AG10803 (cell line): ENCODE results near the gene PAX6.

Experiments used
- DNase-seq: peaks from one replicate; pipeline ENCODE4 v3.0.0; 2010; ENCODE audit warnings: low read depth
- H3K4me3 ChIP-seq: 2 replicates; pipeline ENCODE4 v1.5.1; 2011; ENCODE audit warnings: mild to moderate bottlenecking, low read length, control low read depth
- CTCF ChIP-seq: conservative IDR thresholded peaks from 2 replicates; pipeline ENCODE4 v1.5.1; 2011; ENCODE audit warnings: mild to moderate bottlenecking, low read length, control low read depth, inconsistent platforms

PAX6 gene

GRCh38 chr11:31803813-31804311, 7.3 kb downstream of the PAX6 start:
- no peak overlapping the region for H3K4me3 ChIP-seq
- TF ChIP-seq CTCF = no peak
- no peak for DNase-seq

DNA sequence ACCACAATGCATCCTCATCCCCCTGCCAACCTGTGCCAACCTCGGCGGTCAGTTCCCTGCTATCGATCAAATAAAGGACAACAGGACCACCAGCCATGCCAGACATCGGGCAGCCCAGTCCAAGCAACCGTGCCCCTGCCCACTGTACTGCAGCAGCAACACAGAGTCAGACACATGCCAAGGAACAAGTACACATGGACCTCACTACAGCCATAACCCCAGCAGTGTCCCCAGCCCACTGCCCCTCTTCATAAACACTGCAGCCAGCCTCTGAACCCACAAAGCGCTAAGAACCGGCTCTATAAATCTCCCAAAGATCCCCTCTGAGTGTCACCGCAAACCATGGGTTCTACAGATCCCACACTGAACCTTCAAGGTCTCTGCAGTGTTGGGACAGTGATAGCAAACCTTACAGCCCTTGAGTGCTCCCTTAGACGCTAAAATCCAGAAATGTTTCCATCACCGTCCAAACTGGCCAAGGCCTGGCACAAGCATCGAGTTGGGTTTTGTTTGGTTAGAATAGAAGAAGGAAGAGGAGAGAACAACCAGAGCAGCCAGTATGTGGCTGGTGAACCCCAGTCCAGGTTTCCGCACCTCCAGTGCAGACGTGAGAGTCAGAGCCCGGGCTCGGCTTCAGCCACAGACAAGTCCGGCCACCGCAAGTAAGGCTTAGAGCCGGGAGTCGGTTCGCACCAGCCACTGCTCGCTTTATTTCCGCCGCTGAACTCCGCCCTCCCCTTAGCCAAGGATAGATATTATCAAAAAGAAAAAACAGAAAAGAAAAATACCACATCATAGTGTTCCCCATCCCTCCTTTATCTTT, 7.9 kb downstream of the PAX6 start:
- DNase-seq = no peak
- no peak for TF ChIP-seq CTCF
- no peak overlapping the region for H3K4me3 ChIP-seq

GRCh38 chr11:31802609-31802989, 8.5 kb downstream of the PAX6 start:
- no peak for DNase-seq
- no peak for TF ChIP-seq CTCF
- H3K4me3 ChIP-seq = no peak overlapping the region

GRCh38 chr11:31802000-31802551, 9.0 kb downstream of the PAX6 start:
- no peak for DNase-seq
- H3K4me3 ChIP-seq = no peak overlapping the region
- no peak for TF ChIP-seq CTCF

DNA sequence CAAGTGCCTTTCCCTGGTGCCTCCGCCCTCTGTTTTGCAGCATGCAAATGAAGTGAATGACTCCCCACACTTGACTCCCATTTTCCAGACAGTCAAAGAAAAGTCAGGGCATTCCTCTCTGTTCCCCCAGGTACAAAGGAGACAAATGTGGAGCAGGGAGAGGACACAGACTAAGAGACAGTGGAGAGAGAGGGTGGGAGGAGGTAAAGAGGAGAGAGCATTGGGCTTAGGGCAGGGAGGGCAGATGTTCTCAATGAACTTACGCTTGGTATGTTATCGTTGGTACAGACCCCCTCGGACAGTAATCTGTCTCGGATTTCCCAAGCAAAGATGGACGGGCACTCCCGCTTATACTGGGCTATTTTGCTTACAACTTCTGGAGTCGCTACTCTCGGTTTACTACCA, 9.8 kb downstream of the PAX6 start:
- no peak overlapping the region for H3K4me3 ChIP-seq
- no peak for DNase-seq
- no peak for TF ChIP-seq CTCF

GRCh38 chr11:31800398-31801265, 10.5 kb downstream of the PAX6 start:
- TF ChIP-seq CTCF = no peak
- H3K4me3 ChIP-seq = no peak overlapping the region
- no peak for DNase-seq
